Activated naive CD8-positive, alpha-beta T cell treated with anti-CD3 and anti-CD28 coated beads for 36 hours (primary cell): Measurements from ENCODE around the gene STIM1. TPM values are rescaled to one million over a fixed set of nuclear protein-coding genes. Genes with fewer than 3 reads are reported as not detected.

Experiments
- DNase-seq: peaks from one replicate; pipeline ENCODE4 v3.0.0; 2021
- H3K27ac Mint-ChIP-seq: one replicate; pipeline ENCODE4 v1.8.0; 2022; ENCODE audit warnings: mild to moderate bottlenecking, moderate library complexity, mixed read lengths
- H3K27me3 Mint-ChIP-seq: one replicate; pipeline ENCODE4 v1.8.0; 2022; ENCODE audit warnings: mild to moderate bottlenecking, mixed read lengths
- H3K36me3 Mint-ChIP-seq: one replicate; pipeline ENCODE4 v1.8.0; 2021; ENCODE audit warnings: mild to moderate bottlenecking, mixed read lengths
- H3K4me1 Mint-ChIP-seq: one replicate; pipeline ENCODE4 v1.8.0; 2021; ENCODE audit warnings: mixed read lengths
- H3K4me3 Mint-ChIP-seq: one replicate; pipeline ENCODE4 v1.8.0; 2022; ENCODE audit warnings: mild to moderate bottlenecking, moderate library complexity, mixed read lengths
- H3K9me3 Mint-ChIP-seq: one replicate; pipeline ENCODE4 v1.8.0; 2022; ENCODE audit warnings: mixed read lengths
- total RNA-seq, 2 experiments: library from RNA; stranded (reverse); gene quantifications; one replicate each; pipeline ENCODE4 v1.2.3, GENCODE V29; 2021

The STIM1 gene
- total RNA-seq, 2 experiments from 2014 or later, result 49.4 to 55.4 TPM

DNA sequence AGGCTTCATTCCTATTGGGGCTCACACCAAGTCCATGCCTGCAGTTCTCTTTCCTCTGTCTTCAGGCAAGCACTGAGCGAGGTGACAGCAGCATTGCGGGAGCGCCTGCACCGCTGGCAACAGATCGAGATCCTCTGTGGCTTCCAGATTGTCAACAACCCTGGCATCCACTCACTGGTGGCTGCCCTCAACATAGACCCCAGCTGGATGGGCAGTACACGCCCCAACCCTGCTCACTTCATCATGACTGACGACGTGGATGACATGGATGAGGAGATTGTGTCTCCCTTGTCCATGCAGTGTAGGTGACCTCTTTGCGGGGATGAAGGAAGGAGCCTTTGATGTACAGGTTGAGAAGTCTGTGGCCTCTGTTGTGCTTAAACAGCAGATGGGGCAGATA is 227.7 kb downstream of the STIM1 start:
- peaks cover 19% of the 10 kb centered on the region for H3K4me1 Mint-ChIP-seq
- H3K27ac Mint-ChIP-seq, result no peak overlapping the region
- no peak overlapping the region for H3K4me3 Mint-ChIP-seq
- peaks cover 27% of the 10 kb centered on the region for H3K36me3 Mint-ChIP-seq
- H3K27me3 Mint-ChIP-seq, result no peaks in the 10 kb centered on the region
- no peaks in the 10 kb centered on the region for H3K9me3 Mint-ChIP-seq
- no peak for DNase-seq

DNA sequence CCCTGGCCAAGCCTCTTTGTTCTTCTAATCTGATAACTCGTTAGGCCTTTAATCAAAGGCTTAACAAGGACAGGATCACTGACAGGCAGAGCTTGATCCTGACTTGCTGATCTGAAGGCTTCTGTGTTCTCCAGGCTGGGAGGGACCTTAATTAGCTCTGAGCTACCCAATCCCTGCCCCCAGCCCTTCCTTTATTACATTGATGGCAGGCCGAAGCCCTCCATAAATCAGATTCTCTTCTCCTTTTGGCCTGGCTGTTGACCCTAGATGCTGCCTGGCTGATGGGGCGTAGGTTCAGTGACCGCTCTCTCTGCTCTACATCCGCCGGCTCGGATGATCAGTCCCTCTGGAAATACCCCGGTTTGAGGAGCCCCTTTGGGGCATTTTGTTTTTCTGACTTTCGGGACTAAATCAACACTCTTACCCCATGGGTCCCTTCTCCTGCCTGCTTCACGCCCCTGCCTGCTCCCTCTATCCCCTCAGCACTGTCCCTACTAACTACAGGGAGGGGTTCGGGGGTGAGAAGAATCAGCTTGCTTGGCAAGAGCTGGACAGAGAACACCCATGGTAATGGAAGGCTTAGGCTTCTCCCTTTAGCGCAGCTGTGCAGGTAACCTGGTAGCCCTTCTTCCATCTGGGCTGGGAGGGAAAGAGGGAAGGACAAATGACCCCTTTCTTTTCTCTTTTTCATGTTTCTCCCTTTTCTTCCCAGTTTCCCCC is 229.1 kb downstream of the STIM1 start:
- Mint-ChIP-seq H3K9me3 (no peaks in the 10 kb centered on the region), H3K4me1 (peaks cover 25% of the 10 kb centered on the region), H3K27me3 (no peaks in the 10 kb centered on the region), H3K4me3 (no peak overlapping the region), H3K36me3 (peaks cover 32% of the 10 kb centered on the region), H3K27ac (peak overlapping the region; percentile 21)
- no peak for DNase-seq

DNA sequence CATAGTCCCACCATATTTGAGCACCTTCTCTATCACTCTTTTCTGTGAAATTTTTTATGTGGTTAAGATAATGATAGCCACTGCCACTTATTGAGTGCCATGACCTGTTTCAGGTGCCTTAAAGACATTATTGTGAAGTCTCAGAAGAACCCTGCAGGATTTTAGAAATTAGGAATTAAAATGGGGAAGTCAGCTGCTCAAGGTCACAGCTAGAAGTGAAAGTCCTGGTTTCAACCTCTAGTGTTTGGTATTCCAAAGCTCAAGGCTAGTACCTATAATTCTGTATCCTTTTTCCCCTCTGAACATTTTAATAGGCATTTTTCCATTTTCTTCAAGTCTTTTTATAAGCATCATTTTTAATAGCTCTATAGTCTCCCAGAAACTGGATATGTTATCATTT is 230.1 kb downstream of the STIM1 start:
- no peak overlapping the region for H3K27ac Mint-ChIP-seq
- peaks cover 34% of the 10 kb centered on the region for H3K4me1 Mint-ChIP-seq
- H3K36me3 Mint-ChIP-seq, result peaks cover 39% of the 10 kb centered on the region
- DNase-seq, result no peak
- H3K4me3 Mint-ChIP-seq, result no peak overlapping the region
- no peaks in the 10 kb centered on the region for H3K9me3 Mint-ChIP-seq
- H3K27me3 Mint-ChIP-seq, result no peaks in the 10 kb centered on the region

DNA sequence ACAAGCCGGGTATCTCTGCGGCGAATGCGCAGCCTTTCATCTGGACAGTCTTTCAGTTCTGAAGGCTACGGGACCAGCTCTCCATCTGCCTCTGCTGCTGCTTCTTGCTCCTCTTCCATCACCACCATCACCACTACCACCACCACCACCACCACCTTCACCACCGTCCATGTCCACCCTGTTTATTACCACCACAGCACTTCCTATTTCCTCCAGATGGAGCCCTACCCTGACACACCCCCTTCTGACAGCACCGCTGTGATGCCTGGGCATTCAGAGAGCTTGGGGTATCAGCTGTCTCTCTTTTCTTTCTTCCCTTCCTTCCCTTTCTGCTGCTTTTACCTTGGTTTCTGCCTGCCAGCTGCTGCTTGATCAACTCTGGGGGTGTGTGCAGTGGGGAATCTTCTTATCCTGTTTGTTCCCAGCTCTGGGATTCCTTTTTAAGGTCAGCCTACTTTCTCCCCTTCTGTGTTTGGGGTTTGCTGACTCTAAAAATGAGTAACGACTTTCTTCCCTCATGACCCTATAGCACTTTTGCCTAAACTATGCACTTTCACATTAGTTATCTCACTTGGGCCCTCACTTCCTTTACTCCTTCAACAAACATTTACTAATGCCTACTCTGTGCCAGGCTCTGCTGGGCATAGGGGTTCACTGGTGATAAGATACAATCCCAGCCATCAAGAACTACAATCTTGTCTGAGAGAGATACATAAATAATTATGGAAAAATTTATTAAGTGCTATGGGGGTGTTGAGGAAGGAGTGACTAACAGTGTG is 231.3 kb downstream of the STIM1 start:
- peaks cover 45% of the 10 kb centered on the region for H3K36me3 Mint-ChIP-seq
- H3K27ac Mint-ChIP-seq, result peak overlapping the region; percentile 83
- no peak for DNase-seq

DNA sequence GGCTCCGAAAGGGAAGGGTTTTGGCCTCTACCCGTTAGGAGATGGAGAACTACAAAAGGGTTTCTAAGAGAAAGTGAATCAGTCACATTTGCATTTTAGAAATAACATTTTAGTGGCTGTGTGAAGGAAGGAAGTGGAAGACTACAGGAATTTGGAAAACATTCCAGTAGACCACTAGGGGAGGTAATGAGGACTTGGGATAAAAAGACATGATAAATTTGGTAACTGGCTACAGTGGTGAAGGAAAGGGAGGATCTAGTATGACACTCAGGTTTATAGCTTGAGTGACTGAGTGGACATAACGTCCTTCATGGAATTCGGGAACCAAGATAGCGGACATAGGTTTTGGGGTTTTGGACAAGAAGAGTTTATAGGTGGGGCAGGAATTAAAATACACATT is 232.1 kb downstream of the STIM1 start:
- Mint-ChIP-seq H3K9me3 (no peaks in the 10 kb centered on the region), H3K36me3 (peaks cover 47% of the 10 kb centered on the region), H3K27ac (peak overlapping the region; percentile 83), H3K4me3 (no peak overlapping the region), H3K27me3 (no peaks in the 10 kb centered on the region), H3K4me1 (peaks cover 52% of the 10 kb centered on the region)
- DNase-seq, result no peak

More for the DNA sequence above, 231.3 kb downstream of the STIM1 start:
- H3K4me1 Mint-ChIP-seq, result peaks cover 44% of the 10 kb centered on the region
- no peaks in the 10 kb centered on the region for H3K27me3 Mint-ChIP-seq
- H3K9me3 Mint-ChIP-seq, result no peaks in the 10 kb centered on the region
- H3K4me3 Mint-ChIP-seq, result no peak overlapping the region

DNA sequence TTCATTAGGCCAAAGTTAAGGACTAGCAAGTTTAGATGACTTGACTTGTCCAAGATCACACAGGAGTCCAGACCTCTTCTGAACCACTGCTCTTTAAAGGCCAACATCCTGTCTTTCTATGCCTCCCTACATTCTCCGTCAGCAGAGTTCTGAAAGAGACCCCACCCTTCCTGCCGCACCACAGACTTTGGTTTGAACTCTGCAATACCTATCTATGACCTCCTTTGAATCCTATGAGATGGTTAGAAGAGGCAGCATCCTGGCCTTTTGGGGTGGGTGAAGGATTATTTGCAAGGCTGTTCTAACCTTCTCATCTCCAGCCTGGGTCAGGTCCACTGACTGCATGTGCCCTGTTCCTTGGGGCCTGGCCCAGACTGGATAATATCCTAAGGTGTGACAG is 234.8 kb downstream of the STIM1 start:
- Mint-ChIP-seq H3K27me3 (no peaks in the 10 kb centered on the region), H3K4me1 (peaks cover 62% of the 10 kb centered on the region), H3K4me3 (no peak overlapping the region), H3K9me3 (no peaks in the 10 kb centered on the region), H3K27ac (peak overlapping the region; percentile 76), H3K36me3 (peaks cover 46% of the 10 kb centered on the region)
- DNase-seq, result no peak

DNA sequence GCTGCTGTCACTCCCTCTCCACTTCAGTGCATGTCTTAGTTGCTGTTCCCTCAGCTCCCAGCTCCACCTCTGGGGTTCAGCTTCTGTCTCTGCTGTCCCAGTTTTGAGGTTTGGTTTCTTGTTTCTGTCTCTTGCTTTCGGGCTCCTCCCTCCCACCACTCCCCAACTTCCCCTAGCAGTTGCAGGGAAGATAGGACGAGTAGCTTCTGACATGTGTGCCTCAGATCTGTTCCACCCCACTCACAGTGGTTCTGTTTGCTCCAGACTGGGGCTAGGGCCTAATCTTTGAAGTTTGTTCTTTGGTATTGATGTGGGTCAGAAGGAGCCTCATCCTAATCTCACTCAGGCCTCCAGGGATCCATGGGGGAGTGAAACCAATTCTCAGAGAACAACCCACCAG is 236.6 kb downstream of the STIM1 start:
- DNase-seq, result no peak
- Mint-ChIP-seq H3K36me3 (peaks cover 52% of the 10 kb centered on the region), H3K27ac (peak overlapping the region; percentile 76), H3K27me3 (no peaks in the 10 kb centered on the region), H3K9me3 (no peaks in the 10 kb centered on the region), H3K4me1 (peaks cover 66% of the 10 kb centered on the region), H3K4me3 (peak overlapping the region; percentile 8)

DNA sequence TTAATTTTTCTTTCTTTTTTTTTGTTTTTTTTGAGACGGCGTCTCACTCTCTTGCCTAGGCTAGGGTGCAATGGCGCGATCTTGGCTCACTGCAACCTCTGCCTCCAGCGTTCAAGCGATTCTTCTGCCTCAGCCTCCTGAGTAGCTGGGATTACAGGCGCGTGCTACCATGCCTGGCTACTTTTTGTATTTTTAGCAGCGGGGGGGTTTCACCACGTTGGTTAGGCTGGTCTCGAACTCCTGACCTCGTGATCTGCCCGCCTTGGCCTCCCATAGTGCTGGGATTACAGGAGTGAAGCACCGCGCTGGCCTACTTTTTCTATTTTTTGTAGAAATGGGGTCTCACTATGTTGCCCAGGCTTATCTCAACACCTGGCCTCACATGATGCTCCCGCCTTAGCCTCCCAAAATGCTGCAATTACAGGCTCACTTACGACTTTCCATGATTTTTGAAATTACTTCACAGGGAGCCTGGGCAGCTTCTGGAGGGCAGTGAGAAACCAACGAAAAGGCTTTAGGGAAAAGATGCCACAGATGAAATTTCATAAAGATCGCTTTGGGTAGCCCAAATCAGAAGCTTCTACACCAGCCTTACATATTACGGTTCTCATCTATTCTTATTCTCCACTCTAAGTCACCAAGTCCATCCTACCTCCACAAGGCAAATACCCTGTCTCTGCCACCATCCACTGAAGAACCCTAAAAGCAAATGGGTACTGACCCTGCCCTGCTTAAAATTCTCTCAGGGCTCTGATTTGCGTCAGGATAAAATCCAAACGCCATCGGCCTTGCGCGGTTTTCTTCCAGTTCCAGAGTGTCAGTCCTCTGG is 238.3 kb downstream of the STIM1 start:
- Mint-ChIP-seq H3K9me3 (no peaks in the 10 kb centered on the region), H3K4me1 (peaks cover 65% of the 10 kb centered on the region), H3K27ac (peak overlapping the region; percentile 98), H3K4me3 (peak overlapping the region; percentile 97), H3K27me3 (no peaks in the 10 kb centered on the region), H3K36me3 (peaks cover 44% of the 10 kb centered on the region)
- DNase-seq, result no peak

DNA sequence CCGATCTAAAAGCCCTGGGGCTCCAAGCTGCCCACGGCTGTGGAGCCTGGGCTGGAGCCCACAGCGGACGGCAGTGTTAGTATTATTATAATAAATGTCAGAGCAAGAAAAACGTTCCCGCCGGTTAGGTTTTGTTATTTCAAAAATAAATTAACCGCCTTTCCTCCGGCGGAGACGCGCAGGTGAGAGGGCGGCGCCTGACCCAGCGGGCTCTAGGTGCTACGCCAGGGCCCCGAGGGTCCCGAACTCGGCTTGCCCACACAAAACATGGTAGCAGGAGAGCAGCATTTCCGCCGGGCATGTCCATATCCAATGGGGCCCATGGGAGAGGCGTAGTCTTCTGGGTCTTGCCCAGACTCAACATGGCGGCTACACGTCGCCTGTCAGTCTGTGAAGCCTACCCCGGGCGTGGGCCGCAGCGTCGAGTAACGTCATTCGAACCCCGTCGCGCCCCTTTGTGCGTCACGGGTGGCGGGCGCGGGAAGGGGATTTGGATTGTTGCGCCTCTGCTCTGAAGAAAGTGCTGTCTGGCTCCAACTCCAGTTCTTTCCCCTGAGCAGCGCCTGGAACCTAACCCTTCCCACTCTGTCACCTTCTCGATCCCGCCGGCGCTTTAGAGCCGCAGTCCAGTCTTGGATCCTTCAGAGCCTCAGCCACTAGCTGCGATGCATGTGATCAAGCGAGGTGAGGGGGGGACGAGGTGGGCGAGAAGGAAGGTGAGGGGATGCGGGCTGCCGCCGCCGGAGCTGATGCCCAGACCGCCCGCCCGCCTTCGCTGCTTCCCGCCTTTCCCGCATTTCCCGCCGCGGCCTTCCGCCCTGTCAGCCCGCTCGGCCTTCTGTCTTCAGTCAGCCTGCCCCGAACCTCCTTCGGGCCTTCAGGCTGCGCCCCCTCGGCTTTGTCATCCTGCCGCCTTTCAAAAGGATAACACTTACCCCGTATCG is 239.2 kb downstream of the STIM1 start, which contains the start of gene RRM1:
RRM1 (plus strand) TSS at position 452 of the 944 bp plus-strand sequence; CDS start at position 666, 214 bp downstream.
- peak within 1 kb of the TSS; percentile 98 for H3K27ac Mint-ChIP-seq
- peaks cover 66% of the 10 kb centered on the region for H3K4me1 Mint-ChIP-seq
- no peaks in the 10 kb centered on the region for H3K9me3 Mint-ChIP-seq
- peaks cover 49% of the 10 kb centered on the region for H3K36me3 Mint-ChIP-seq
- peak within 1 kb of the TSS; percentile 97 for H3K4me3 Mint-ChIP-seq
- H3K27me3 Mint-ChIP-seq, result no peaks in the 10 kb centered on the region
- peak; percentile 95 for DNase-seq

DNA sequence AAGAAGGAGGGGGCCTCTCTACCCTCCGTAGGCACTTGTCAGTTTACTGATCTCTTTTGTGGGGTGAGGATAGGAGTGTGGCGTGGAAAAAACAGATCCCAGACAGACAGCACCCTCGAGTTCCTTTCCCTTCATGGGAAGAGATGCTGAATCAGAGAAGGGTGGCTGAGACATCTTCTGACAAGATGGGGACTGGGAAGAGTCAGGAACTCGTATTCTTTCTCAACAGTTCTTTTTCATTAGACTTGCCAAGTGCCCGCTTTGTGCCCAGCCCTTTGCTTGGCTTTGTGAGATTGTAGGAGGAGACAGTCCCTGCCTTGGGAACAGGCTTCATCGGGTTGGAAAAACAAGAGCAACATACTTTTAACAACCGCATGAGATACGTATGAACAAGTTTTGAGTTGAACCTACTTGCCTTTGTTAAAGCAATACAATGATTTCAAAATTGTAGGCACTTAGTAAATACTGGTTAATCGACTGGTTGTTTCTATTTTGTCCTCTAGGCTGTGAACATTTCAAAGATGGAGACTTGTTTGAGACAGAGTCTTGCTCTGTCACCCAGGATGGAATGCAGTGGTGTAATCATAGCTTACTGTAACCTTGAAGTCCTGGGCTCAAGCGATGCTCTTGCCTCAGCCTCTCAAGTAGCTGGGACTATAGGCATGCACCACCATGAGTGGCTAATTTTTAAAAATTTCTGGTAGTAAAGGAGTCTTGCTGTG is 240.2 kb downstream of the STIM1 start:
- H3K9me3 Mint-ChIP-seq, result no peaks in the 10 kb centered on the region

DNA sequence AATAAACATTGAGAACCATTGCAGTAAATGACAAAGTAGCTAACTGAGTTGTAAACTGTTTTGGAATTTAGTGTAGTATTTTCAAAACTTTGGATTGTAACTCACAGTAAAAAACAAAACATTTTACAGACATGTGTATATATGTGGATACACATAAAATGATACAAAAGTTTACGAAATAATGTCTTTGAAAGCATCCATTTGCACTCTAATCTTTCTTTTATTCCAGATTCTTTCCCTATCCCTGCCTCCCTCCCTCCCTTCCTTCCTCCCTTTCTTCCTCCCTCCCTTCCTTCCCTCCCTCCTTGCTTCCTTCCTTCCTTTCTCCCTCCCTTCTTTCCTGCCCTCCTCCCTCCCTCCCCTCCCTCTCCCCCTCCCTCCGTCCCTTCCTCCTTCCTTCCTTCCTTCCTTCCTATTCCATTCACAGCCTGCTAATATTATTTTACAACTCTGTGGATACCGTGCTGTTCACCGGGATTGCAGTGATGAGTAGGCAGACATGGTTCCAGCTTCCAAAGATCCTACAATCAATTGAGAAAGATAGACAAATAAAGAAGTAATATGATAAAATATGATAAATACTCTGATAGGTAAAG is 242.7 kb downstream of the STIM1 start:
- H3K9me3 Mint-ChIP-seq, result no peaks in the 10 kb centered on the region

More for the DNA sequence above, 240.2 kb downstream of the STIM1 start:
- peak overlapping the region; percentile 98 for H3K27ac Mint-ChIP-seq
- peak overlapping the region; percentile 97 for H3K4me3 Mint-ChIP-seq
- DNase-seq, result no peak
- H3K27me3 Mint-ChIP-seq, result no peaks in the 10 kb centered on the region
- H3K4me1 Mint-ChIP-seq, result peaks cover 61% of the 10 kb centered on the region
- H3K36me3 Mint-ChIP-seq, result peaks cover 45% of the 10 kb centered on the region

DNA sequence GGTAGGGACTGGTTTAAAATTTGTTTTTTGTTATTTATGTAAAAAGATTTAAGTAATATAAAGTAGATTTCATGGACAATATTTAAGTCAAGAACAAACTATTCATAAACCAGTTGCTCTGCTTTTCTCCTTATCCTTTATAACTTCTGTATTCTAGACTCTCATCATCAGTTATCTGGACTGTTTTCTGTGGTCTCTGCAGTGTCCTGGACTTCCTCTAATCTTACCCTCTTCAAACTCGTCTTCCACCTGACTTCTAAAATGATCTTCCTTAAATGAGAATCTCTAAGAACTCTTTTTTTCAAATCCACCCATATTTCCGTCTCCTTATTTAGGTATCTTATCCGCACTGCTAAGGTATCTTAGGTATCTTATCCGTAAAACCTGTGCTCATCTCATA is 247.2 kb downstream of the STIM1 start:
- Mint-ChIP-seq H3K27me3 (no peaks in the 10 kb centered on the region), H3K27ac (no peak overlapping the region), H3K4me1 (peaks cover 27% of the 10 kb centered on the region), H3K4me3 (no peak overlapping the region), H3K36me3 (peaks cover 28% of the 10 kb centered on the region), H3K9me3 (no peaks in the 10 kb centered on the region)
- no peak for DNase-seq

More for the DNA sequence above, 242.7 kb downstream of the STIM1 start:
- peaks cover 41% of the 10 kb centered on the region for H3K36me3 Mint-ChIP-seq
- no peak overlapping the region for H3K27ac Mint-ChIP-seq
- H3K4me1 Mint-ChIP-seq, result peaks cover 46% of the 10 kb centered on the region
- no peak overlapping the region for H3K4me3 Mint-ChIP-seq
- H3K27me3 Mint-ChIP-seq, result no peaks in the 10 kb centered on the region
- no peak for DNase-seq

DNA sequence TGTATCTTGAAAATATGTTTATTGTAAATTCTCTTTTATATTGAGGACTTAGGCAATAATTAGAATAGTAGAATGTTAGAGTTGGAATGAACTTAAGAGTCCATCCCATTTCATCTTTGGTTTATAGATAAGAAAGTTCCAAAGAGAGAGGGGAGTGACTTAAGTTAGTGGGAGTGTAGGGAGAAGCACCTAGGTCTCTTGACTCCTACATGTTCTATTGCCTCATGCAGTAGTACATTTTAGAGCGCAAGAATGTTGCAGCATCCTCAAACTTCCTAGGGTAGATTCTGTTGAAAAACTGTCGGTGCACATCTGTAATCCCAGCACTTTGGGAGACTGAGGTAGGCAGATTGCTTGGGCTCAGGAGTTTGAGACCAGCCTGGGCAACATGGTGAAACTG is 247.8 kb downstream of the STIM1 start:
- DNase-seq, result no peak
- H3K27ac Mint-ChIP-seq, result no peak overlapping the region
- no peaks in the 10 kb centered on the region for H3K27me3 Mint-ChIP-seq
- H3K4me3 Mint-ChIP-seq, result no peak overlapping the region
- peaks cover 28% of the 10 kb centered on the region for H3K36me3 Mint-ChIP-seq
- H3K9me3 Mint-ChIP-seq, result no peaks in the 10 kb centered on the region
- peaks cover 26% of the 10 kb centered on the region for H3K4me1 Mint-ChIP-seq
